Stimulated activated CD8-positive, alpha-beta memory T cell treated with anti-CD3 and anti-CD28 coated beads, Interleukin-4, amount 100 ng/mL, for 48 hours (primary cell): ENCODE measurements around the gene NOD1.
"Not testable (repeated sequence)": the region's sequence is repeated elsewhere in the genome, so short reads cannot be mapped to it uniquely, and the experiment has no call there.

Source experiments
- DNase-seq: peaks from one replicate; pipeline ENCODE4 v3.0.0-alpha.2; 2020

NOD1 gene

DNA sequence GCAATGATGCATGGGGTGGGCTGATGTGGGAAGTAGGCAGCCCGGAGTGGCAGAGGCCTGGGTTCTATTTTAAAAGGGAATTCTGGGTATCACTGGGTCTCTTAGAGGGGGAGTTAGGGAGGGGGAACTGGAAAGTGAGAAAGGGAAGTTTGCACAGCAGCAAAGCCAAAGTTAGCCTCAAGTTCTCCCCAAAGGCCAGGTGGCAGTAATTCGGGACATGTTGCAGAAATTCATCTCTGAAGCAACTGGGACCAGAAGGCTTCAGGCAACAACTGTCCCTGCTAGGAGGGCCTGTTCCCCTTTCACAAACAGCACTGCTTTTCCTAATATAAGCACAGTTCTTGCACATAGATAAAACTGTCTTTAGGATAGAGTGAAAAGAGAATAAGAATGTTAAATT, 67.4 kb downstream of the NOD1 start:
- no peak for DNase-seq

DNA sequence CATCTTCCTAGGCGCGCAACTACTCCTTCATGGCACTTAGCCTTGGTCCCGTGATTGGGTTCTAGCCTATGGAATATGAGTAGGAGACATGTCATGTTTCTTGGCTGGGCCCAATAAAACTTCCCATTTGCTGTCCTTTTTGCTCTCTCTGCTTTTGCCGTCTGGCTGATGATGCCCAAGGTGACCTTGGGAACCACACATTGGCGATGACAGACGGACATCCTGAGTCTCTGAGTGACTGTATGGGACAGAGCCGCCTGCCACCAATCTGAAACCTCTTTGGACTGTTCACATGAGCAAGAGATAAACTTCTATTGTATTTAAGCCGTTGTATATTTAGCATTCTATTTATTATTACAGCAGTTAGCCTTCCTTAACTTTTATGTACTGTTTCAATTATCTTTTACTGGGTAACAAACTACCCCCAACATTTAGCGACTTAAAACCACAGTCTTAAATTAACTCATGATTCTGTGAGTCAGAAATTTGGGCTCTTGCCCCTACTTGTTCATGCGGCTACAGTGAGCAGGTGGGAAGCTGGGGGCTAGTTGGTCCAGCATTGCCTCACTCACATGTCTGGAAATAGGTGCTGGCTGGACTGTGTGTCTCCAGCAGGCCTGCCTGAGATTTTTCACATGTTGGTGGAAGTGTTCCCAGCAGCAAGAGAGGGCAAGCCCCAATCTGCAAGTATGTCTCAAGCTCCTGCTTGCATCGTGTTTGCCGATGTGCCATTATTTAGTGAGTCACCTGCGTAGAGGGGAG, 71.7 kb downstream of the NOD1 start:
- no peak for DNase-seq

DNA sequence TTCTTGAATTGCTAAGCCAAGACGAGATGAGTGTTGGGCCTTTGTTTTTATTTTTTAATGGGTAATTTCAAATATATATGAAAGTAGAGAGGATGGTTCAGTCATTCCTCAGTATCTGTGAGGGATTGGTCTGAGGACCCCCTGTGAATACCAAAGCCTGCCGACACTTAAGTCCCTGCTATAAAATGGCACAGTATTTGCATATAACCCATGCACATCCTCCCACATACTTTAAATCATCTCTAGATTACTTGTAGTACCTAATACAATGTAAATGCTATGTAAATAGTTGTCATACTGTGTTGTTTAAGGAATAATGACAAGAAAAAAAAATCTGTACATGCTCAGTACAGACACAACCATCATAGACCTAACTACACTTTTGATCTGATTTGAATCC, 73.4 kb downstream of the NOD1 start:
- no peak for DNase-seq

DNA sequence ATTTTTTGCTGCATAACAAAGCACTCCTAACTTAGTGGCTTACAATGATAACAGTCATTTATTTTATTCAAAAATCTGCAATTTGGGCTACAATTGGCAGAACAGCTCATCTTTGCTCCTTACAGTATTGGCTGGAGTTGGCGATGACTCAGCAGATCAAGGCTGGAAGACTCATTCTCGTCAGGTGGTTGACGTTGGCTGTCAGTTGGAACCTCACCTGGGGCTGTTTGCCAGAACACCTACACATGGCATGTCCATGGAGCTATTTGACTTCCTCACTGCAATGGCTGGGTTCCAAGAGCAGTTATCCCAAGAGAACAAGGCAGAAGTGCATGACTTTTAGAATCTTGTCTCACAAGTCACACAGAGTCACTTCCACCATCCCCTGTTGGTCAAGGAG, 75.1 kb downstream of the NOD1 start:
- DNase-seq, result no peak

DNA sequence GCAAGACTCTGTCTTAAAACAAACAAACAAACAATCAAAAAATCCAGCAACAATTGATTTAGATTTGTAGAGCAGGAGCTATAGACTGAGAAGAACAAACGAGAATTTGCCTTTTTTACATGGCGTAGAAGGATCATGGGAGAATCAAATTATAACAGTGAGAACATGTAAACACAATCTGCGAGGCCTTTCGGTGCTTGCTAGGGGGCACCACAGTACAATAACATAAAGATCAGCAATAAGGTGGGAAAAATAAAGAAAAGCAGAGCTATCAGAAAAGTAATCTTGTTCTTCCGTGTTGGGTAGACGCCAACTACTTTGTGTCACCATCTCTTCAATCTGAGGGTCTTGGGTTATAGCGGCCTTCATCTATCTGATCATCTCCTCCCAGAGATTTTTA, 82.2 kb downstream of the NOD1 start:
- no peak for DNase-seq

DNA sequence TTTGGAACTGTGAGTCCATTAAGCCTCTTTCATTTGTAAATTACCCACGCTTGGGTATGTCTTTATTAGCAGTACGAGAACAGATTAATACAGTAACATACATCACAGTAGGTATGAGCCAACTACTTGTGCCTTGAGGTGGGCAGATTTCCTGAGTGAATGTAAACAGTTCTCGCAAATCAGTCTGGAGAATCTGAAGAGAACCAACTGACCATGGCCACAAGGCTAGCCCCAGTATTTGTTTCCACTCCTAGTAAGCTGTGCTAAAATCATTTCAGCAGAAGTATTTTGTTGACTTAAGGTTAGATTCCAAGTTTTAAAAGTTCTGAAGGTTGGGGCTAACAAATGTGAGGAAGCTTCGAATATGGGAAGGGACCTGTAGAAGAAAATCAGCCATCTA, 82.9 kb downstream of the NOD1 start:
- no peak for DNase-seq

DNA sequence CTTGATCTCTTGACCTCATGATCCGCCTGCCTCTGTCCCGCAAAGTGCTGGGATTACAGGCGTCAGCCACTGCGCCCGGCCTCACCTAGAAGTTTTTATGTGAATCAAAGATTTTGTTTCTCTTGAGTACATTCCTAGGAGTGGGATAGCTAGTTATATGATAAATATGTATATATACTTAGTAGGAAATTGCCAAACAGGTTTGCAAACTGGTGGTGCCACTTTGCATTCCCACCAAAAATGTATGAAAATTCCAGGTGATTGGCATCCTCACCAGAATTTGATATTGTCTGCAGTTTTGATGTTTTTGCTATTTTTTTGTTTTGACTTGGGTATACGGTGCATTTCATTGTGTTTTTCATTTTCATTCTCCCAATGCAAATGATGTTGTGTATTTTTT, 86.8 kb downstream of the NOD1 start:
- DNase-seq, result no peak

DNA sequence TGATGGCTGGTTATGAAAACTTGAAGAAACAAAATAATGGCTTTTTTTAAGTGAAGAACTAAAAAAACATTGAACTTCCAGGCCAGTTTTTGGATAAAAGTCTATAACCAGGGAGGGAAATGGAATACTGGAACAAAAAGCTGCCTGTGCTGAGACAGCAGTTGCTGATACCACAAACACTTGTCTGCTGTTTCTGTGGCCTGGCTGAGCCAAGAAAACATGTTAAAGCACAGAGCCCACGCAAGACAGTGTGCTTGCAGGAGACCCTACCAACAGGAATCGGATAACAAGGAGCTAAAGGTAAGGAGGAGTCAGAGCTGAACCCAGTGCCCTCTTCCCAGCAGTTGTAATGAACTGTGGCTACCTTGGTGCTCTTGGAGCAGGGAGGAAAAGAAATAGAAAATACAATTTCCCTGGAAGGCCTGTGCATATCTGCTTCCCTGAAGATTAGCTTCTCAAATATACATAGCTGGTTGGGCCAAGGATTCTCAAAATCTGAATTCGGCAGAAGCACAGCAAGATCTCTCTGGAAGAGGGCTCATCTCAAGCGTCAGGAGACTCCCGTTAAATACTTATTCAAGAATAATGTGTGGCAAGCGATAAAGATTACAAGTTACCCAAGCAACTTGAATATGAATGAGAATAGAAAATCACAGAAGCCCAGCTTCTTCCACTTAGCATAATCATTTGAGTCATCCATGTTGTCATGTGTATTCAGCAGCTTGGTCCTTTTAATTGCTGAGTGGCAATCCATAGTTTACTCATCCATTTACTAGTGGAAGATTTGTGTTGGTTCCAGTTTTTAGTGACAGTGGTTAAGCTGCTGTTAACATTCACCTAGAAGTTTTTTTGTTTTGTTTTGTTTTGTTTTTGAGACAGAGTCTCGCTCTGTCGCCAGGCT, 87.6 kb downstream of the NOD1 start:
- no peak for DNase-seq

DNA sequence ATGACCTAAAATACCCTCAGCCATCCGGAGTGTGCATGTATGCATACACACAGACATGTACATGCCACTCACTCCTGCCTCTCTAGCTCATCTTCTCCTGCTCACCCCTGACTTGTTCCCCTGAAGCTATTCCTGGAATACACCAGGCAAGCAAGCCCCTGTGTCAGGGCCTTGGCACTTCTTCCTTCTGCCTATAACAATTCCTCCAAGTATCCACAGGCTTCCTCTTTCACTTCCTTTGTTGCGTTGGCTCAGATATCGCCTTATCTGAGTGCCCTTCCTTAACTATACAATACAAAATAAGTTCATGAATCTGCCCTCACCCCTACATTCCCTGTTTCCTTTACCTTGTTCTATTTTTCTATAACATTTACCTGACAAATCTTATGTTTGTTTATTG, 88.8 kb downstream of the NOD1 start:
- no peak for DNase-seq

DNA sequence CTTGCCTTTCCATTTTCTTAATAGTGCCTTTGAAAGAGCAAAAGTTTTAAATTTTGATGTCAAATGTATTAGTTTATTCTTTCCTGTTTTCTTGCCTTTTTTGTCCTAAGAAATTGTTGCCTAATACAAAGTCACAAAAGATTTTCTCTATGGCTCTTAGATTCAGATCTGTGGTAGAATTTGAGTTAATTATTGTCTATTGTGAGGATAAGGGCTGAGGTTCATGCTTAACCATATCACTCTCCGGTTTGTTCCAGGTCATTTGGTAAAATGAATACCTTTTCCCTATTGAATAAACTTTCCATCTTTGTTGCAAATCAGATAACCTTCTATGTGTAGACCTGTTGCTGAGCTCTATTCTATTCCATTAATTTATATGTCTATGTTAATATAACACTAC, 96.0 kb downstream of the NOD1 start:
- no peak for DNase-seq

DNA sequence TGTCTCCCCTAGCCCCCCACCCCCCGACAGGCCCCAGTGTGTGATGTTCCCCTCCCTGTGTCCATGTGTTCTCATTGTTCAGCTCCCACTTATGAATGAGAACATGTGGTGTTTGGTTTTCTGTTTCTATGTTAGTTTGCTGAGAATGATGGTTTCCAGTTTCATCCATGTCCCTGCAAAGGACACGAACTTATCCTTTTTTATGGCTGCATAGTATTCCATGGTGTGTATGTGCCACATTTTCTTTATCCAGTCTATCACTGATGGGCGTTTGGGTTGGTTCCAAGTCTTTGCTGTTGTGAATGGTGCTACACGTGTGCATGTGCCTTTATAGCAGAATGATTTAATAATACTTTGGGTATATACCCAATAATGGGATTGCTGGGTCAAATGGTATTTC, 97.8 kb downstream of the NOD1 start:
- not testable (repeated sequence) for DNase-seq

DNA sequence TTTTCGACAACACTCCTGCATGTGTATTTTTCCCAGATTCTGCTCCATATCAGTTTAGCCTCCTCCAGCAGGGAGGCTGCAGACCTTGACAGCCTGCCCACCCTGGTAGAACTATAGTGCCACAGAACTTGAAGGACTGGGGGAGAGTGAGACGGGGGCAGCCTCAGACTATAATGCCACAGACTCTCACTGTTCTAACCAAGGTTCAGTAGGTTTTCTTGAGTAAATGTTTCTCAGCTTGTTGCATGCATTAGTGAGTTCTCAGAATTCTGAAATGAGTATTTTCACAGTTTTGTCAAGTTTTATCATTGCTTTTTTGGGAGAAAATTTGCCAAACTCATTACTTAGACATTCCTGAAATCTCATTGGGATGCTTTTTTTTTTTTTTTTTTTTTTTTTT, 98.3 kb downstream of the NOD1 start:
- no peak for DNase-seq

DNA sequence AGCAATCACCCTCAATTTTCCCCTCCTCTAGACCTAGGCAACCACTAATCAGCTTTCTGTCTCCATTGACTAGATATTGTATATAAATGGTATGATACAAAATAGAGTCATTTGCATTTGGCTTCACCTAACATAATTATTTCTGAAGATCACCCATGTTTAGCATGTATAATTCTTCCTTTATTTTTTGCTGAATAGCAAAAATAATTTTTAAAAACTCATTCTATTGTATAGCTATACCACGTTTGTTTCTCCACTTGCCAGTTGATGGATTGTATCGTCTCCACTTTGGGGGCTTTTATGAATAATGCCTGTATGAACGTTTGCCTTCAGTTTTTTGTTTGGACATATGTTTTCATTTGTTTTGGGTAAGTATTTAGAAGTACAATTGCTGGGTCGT, 98.8 kb downstream of the NOD1 start:
- no peak for DNase-seq

DNA sequence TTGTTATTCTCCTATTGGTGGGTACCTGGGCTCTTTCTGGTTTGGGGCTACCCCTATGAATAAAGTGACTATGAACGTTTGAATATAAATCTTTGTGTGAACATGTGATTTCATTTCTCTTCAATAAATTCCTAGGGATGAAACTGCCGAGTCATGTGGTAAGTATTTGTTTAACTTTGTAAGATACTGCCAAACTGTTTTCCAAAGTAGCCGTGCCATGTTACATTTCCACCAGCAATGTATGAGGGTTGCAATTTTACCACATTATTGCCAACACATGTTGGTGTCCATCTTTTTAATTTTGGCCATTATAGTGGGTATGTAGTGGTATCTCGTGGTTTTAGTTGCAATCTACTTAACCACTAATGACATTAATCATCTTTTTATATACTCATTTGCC, 99.5 kb downstream of the NOD1 start:
- no peak for DNase-seq

DNA sequence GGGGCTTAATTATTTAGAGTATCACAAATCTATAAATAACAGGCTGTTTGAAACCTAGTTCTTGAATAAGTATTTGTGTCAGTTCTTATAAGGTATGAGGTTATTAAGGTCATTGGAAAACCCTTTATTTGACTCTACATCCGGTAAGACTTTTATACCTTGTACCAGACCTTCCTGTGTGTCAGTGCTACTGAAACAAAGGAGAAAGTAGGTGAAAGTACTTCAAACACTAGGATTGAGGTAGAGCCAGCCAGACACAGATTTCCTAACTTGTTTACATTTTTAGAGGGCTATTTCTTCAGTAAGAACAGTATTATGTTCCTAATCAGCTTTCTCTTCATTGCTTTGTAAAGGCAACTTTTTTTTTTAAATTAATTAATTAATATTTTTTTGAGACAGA, 100.3 kb downstream of the NOD1 start:
- DNase-seq, result no peak
